Hepatocyte (in vitro differentiated cells): ENCODE data around the gene KIF18B.

Source experiments
- EZH2 ChIP-seq: fragments of 200-600 bp; sonication (generic); IDR thresholded peaks from 2 replicates; pipeline ENCODE4 v1.6.1; 2016; ENCODE audit warnings: antibody characterized with exemption, mild to moderate bottlenecking, borderline replicate concordance
- EZH2phosphoT487 ChIP-seq: fragments of 200-600 bp; sonication (generic); IDR thresholded peaks from one replicate; pipeline ENCODE4 v1.6.1; 2018; ENCODE audit warnings: antibody characterized with exemption, mild to moderate bottlenecking, low read depth, moderate library complexity; ENCODE audit not compliant: unreplicated experiment, severe bottlenecking
- TF ChIP-seq, protein P1 (sequence below): fragments of 200-600 bp; sonication (generic); IDR thresholded peaks from 2 replicates; pipeline ENCODE4 v1.5.1; 2016; ENCODE audit warnings: antibody characterized with exemption, mild to moderate bottlenecking; ENCODE audit not compliant: poor library complexity

DNA sequence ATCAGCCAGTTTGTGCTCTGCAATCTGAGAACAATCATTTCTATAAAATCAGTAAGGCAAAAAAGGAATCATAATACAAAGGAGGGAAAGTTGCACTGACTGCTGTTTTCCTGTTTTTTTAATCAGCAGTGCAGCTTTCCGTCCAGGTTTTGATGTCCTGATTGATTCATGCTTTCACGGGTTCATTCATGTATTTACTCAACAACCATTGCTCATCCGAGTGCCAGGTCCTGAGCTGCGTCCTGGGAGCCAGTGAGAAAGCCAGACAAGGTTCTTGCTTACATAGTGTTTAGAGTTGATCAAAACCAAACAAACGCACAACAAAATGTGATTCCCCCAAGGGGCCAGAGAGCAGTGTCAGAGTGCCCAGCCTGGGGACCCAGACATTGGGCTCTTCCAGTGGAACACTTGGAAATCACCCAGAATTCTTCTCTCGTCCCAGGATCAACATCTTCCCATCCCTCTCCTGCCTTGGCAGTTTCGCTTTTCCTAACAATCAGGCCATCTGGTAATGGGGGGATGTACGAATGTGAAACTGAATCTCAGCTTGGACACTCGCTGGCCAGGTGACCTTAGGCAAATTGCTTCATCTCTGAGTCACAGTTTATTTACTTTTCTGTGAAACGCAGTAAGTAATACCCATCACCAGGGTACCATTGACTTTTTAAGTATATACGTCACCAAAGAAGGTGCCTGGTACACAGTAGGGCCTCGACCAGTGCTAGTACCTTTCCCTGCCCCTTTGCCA is 33.8 kb upstream of the KIF18B start:
- TF ChIP-seq, protein P1, sequence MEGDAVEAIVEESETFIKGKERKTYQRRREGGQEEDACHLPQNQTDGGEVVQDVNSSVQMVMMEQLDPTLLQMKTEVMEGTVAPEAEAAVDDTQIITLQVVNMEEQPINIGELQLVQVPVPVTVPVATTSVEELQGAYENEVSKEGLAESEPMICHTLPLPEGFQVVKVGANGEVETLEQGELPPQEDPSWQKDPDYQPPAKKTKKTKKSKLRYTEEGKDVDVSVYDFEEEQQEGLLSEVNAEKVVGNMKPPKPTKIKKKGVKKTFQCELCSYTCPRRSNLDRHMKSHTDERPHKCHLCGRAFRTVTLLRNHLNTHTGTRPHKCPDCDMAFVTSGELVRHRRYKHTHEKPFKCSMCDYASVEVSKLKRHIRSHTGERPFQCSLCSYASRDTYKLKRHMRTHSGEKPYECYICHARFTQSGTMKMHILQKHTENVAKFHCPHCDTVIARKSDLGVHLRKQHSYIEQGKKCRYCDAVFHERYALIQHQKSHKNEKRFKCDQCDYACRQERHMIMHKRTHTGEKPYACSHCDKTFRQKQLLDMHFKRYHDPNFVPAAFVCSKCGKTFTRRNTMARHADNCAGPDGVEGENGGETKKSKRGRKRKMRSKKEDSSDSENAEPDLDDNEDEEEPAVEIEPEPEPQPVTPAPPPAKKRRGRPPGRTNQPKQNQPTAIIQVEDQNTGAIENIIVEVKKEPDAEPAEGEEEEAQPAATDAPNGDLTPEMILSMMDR, result no peak
- TF ChIP-seq EZH2 (no peak), EZH2phosphoT487 (no peak)
